KBM-7 (cell line): ENCODE results near the gene PIWIL1.

Experiments
- DNase-seq: peaks from one replicate; pipeline ENCODE4 v3.0.0-alpha.2; 2015
- in situ Hi-C: fragments of 300-500 bp; cut with MboI; formaldehyde crosslinking; loops from 2 replicates; pipeline ENCODE4 v1.14.3; 2020; ENCODE audit warnings: low sequenced_read_pairs, low pct_unique_long_range_greater_than_20kb, mixed read lengths

PIWIL1 gene

DNA sequence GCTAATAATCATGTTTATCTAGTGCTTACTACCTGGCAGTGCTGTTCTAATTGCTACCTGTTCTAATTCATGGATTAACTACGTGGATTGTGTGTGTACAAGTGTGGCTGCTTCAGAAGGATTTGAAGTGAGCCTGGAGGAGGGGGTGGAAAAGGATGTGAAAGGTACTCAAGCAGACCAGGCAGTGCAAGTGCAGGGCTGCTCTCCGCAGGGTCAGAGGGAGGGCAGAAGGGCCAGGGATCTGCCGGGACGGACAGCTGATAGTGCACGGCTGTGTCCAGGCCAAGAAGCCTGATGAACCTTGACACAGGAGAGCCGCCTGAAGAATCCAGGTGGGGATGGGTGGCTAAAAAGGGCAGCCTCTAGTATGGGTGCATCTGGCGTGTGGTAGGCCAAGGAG, 28.5 kb downstream of the PIWIL1 start:
- in situ Hi-C loops: no loop called here

DNA sequence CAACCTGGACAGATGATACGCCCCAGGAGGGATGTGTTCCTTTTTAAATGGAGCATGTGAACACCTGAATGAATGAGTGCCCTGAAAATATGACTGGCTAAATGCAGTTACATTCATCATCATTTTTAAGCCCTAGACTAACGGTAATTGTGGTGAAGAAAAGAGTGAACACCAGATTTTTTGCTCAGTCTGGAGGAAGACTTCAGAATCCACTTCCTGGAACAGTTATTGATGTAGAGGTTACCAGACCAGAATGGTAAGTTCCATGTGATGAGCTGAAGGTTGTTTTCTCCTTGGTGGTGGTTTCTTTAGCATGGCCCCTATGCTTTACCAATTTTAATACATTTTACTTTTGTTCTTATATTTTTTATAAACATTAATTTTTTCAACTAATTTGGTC, 29.3 kb downstream of the PIWIL1 start:
- DNase-seq: no peak
- in situ Hi-C loops: no loop called here

More for the DNA sequence above, 28.5 kb downstream of the PIWIL1 start:
- DNase-seq: no peak

DNA sequence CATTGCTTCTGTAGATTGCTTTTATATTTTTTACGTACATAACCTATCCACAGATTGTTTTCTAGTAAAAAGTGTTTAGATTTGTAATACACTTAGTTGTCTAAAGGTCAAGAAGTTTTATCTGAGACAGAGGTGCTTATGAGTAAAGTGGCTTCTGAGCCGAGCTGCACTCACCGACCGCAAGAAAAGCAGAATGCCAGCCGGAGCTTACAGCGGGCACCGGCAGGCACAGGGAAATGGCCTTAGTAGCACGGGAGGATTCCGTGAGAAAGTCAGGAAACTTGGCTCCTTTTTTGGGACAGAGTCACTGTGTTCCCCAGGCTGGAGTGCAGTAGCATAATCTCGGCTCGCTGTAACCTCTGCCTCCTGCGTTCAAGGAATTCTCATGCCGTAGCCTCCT, 29.8 kb downstream of the PIWIL1 start:
- DNase-seq: no peak
- in situ Hi-C loops: no loop called here

DNA sequence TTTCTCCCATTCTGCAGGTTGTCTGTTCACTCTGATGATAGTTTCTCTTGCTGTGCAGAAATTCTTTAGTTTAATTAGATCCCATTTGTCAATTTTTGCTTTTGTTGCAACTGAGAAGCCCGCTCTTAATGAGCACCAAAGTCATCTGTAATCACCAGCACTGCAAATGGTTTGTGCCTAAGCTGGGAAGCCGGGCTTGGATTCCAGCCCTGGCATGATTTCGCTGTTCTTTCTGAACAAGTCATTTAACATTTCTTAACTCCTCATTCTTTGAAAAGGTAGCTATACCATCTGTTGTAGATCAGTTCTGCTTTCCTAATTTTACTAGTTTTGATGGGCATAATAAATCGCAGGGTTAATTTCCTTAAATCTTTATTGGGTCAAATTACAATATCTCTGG, 32.1 kb downstream of the PIWIL1 start:
- DNase-seq: no peak
- in situ Hi-C loops: no loop called here

DNA sequence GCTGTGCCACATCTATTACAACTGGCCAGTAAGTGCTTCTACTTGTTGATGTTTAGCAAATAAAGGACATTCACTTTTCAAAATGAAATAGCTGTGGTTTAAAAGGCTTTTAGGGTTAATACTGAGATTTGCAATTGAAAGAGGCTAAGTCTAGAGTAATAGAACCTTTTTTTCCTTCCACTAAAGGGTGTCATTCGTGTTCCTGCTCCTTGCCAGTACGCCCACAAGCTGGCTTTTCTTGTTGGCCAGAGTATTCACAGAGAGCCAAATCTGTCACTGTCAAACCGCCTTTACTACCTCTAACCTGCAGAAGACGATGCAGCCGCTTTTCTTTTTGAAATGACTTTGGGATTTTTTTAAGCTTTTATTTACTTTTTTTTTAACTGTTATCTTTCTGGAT, 33.6 kb downstream of the PIWIL1 start:
- in situ Hi-C loops: no loop called here
- no peak for DNase-seq

DNA sequence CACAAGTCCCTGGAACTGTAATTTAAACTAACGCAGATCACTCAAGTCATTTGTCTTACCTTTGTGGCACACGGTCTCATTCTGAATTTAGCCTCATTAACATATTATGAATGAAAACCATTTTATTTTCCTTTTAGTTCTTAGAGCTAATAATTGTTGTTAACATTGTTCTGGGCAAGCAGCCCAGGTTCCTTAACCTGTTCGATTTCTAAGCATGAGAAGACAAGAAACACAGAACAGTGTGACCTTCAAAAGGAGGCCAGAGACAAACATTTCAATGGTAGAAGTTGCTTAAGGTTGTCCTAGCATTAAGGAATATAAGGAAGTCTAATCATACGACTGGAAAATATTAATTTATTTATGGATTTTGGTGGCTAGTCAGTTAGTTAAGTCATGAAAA, 35.2 kb downstream of the PIWIL1 start:
- no peak for DNase-seq
- in situ Hi-C loops: no loop called here

DNA sequence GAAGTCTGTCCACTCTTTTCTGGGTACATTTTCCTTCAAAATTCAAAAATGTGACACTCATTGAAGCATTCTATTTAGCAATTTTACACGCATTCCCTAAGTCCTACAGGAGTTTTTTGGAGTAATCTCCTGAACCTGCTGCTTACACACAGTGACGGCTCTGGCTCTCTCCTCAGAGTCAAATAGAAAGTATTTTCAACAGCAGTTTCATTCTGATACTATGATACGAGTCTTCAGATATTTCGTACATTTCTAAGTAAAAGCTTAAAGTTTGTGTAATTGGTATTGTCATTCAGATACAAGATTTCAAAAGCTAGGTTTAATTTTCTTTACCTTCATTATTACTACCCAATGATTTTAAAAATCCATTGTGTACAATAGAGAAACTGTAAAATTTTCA, 36.4 kb downstream of the PIWIL1 start:
- DNase-seq: no peak
- in situ Hi-C loops: no loop called here

DNA sequence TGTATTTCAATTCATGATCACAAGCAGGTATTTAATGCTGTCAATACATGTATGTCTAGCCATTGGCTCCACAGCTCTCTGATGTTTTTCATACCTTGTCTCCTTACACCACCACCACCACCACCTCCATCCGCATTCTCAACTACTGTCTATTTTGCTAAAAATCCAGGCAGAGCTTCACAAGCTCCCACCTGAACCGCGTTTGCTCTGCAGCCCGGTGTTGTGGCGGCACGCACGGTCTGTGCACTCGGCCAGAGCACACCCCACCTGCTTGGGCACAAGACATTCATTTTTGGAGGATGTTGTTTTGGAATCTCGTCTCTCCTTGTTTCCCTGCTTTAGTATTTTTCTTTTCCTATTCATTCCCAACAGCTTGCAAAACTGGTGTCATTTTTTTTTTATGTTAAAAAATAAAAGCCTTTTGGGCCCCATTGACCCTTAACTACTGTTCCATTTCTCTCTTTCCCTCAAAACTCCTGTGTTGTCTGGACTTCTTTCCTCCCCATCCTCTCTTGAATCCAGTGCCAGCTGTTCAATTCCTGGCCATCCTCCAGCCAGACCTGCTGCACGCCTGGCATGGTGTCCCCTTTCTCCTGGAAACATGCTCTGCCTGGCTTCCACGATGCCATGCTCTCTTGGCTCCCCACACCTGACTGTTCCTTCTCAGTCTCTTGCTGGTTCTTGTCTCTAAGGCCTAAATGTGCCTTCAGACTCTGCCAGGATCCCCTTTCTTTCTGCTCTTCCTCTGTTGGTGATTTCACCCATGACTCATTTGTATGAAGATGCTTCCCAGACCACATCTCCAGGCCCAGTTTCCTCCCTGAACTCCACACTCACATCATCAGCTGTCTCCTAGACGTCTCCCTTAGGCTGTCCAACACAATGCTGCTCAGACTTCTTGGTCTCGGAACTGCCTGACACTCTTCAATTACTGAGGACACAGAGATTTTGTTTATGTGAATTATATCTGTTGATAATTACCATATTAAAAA, 37.9 kb downstream of the PIWIL1 start:
- in situ Hi-C loops: no loop called here

DNA sequence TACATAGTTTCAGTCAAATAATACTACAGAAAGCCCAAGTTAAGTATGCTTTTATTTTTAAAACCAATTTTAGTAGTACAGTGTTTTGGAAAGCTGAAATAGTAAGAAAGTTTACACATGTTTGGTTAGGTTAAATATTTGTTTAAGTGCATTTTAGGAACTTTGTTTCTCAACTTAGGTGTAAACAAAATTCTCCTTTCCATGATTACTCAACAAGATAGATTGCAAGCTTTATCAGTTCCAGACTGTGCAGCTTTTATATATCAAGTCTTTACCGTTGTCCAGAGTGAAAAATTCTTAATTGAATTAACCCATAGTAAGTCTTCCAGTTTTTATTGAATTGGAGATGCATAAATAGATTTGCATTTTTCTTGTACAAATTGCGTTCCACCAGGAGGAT, 45.1 kb downstream of the PIWIL1 start:
- in situ Hi-C loops: no loop called here
- DNase-seq: no peak

More for the DNA sequence above, 37.9 kb downstream of the PIWIL1 start:
- no peak for DNase-seq

DNA sequence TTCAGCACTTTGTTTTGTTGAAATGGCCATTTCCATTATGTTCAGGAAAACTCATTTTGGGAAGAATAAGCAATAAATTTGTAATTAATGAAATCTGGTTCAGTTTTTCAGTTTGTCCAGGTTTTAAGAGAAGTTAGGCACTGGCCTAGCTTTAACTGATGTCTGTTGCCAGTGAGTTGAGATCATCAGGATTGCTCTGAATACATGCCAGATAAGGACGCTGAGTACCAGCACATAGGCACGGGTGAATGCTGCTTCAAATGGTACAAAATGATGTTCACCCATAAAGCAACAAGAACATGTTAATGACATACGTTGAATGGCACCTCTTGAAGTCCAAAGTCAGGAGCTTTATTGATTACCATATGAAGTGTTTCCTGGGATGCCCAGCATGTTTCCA, 46.5 kb downstream of the PIWIL1 start:
- DNase-seq: no peak
- in situ Hi-C loops: no loop called here

DNA sequence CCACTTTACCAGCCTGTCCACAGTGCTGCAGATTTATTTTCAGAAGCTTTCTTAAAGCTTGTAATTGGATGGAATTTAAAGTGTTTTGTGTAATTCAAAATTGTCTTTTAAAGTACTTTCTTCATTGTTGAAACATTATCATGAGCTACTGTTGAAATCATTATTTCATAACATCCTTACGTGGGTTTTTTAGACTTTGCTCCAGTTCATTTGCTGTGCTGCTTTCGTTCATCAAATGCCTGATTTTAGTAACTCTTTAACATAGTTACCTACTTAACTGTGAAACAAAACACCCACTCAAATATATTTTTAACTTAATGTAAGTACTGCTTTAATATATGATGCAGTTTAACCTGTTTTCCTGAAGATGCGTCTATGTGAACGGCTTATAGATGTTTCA, 47.5 kb downstream of the PIWIL1 start:
- in situ Hi-C loops: no loop called here
- no peak for DNase-seq

DNA sequence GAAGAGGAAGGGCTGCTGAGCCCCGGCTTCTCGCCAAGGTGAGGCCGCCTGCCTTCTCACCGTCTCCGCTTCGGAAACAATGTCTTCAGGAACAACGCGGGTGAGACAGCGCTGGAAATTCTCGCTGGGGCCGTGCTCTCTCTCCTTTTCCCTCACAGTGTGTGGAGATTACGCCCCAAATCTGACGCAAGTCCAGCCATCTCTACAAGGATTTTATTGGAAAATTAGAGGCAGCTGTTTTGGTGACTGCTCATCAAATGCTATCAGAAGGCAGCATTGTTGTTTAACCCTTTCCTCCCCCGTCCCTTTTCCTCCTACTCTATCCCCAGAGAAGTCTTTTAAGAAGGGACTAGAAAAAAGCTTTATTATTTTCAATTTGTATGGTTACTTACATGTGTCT, 53.5 kb downstream of the PIWIL1 start:
- DNase-seq: no peak
- in situ Hi-C loops: no loop called here

DNA sequence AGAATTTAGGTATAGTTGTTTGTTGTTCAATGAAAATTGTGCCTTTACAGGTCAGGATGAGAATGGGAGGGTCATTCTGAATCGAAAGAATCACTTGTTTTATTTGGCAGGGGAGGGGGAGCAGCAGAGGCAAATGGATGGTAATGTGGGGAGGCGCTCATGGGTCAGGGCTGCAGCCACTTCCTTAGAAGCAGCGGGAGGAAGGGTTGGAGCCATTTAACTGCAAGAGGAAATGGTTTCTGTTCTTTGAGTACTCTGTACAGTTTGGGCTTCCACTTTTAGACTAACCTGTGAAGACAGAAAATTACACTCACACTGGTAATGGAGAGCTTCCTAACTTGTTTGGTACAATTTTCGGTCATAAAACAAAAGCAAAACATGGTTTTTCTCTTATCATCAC, 57.2 kb downstream of the PIWIL1 start:
- in situ Hi-C loops: no loop called here
- DNase-seq: no peak

DNA sequence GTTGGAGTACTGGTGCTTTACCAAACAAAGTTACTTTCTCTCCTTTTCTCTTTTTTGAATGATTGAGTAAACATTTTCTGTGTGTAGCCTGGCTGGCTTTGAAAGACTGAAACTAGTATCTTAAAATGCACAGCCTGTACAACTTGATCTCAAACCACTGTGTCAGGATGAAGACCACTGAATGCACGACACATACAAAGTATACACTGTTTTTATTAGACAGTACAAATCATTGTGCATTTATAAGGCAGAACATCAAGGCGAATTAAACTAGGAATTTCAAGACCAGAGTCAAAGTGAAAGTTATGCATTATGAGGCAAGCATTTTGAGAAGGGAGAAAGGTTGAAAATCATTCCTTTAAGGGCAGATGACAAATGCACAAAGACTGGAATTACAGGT, 59.0 kb downstream of the PIWIL1 start:
- in situ Hi-C loops: no loop called here
- DNase-seq: no peak

DNA sequence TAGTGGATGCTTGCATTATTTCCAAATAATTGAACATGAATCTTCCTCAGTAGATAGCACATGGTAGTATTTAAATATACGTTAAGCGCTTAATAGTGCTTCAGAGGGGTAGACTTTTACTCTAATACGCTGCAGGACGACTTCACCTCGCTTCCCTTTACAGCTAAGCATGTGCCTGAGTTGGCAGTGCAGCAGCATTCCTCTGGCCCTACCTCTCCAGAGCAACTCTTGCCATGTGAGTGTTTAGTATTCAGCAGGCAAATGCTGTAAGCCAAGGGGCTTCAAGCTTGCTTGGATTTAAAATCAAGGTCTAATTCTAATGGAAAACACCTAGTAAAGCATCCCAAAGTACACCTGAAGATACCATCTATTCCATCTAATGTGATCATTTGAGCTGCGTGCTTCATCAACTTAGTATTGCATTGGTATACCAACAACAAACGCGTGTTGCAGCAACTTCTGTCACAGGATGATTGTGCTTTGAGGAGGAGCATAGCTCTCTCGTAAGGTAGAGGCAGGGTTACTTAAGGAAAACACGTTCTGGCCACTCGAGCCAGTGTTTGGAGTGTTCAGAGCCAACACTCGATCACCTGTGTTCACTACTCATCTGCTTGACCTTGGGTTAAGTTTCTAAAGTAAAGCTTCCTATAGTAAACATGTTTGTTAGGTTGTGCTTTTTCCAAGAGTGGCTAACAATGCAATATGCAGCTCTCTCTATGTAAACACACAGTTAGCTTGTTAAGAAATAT, 60.6 kb downstream of the PIWIL1 start:
- no peak for DNase-seq
- in situ Hi-C loops: no loop called here

DNA sequence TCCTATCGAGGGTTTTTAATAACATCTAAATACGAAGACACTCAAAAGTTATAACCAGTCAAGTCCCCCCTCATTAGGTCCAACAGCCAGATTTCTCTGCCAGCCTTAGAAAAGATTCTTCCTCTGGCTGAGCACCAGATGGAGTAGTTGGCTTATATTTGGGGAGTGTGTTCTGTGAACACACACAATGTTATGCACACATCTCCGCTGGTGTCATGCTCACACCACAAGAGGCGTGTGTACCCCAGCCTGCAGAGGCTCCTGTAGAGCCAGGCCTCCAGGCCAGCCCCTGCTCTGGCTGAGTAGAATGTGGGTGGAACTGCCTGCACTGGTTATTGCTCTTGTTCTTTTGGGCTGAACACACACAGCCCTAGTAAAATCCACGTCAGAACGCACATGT, 64.0 kb downstream of the PIWIL1 start:
- no peak for DNase-seq

DNA sequence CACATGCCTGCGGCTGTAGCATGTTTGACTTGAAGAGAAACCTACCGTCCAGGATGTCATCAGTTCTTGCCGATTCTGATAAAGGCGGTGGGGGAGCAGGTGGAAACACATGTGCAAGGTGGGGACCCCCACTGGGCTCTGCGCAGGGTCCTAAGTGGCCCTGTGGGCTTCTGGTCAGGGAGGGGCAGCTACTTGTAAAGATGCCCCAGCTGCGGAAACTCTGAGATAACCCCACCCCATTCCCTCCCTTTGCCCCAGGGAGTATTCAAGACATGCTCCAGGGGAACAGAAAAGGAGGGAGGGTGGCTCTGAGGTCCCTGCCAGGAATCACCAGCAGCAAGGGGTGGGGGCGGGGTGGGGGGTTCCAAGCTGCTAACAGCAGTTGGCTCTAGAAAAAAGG, 67.6 kb downstream of the PIWIL1 start:
- DNase-seq: no peak
- in situ Hi-C loops: no loop called here

More for the DNA sequence above, 64.0 kb downstream of the PIWIL1 start:
- in situ Hi-C loops: no loop called here

DNA sequence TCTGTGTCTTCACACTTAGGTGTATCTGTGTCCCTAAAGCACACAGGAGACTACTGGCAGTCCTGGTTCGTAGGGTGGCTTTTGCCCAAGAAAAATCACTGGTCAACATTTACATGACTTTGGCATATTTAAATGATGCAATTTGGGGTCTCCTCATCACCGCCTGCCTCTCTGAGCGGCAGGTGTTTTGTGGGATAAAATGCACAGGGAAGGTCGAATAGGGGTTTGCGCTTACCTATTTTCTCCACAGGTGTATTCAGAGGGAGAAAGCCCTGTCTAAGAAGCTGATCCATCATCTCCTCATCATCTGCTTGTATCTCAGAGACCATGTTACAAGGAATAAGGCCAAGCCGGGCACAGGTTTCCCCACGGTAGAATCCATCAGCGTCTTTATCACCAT, 74.7 kb downstream of the PIWIL1 start:
- DNase-seq: no peak
- in situ Hi-C loops: no loop called here

DNA sequence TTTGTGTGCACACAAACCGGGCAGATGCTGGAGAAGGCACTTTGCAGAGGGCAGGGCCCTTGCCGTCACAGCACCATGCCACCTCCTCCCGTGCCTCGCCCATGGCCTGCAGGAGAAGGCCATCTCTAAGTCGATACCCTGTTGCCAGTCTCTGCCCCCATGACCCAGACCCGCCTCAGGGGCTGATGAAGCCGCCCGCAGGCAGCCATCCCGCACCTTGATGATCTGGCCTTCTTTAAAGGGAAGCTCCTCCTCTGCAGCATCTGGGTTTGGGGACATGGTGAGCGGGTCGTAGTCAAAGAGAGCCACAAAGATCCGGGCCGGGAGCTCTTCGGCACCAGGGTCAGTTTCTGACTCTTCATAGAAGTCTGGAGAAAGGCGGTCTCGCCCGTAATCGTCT, 76.2 kb downstream of the PIWIL1 start:
- no peak for DNase-seq
- in situ Hi-C loops: no loop called here

DNA sequence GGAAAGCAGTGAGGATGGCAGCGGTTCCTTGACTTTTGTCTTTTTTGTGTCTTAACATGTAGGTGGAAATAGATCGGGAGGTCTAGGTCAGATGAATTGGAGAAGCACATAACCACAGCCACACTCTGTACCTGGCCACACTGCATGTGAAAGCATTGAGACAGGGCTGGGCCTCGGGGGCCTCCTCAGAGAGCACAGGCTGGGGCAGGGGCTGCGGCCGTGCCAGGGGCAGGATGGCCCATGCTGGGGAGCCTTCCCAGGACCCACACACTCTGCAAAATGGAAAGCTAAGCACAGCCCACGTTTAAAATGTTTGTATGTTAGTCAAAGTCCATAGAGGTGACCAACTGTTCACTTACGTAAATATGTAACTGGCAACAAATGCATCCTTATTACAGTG, 76.7 kb downstream of the PIWIL1 start:
- no peak for DNase-seq
- in situ Hi-C loops: no loop called here
